HepG2 (cell line): ENCODE measurements around the gene ARHGDIG. TPM values are rescaled to one million over a fixed set of nuclear protein-coding genes. Genes with fewer than 3 reads are reported as not detected.

ENCODE experiments used
- ATAC-seq: fragments of 200-7000 bp; cut with Tn5 transposase; 3 replicates; pipeline ENCODE4 v1.9.1; 2020; ENCODE audit warnings: mild to moderate bottlenecking, moderate library complexity
- Bru-seq: library from RNA; stranded (reverse); fragments of 400-500 nt; gene quantifications from one replicate; lab custom pipeline; 2021; lab: Mats Ljungman, UMichigan
- BruChase-seq, 2 experiments: library from RNA; stranded (reverse); fragments of 400-500 nt; gene quantifications; one replicate each; lab custom pipeline; 2021; lab: Mats Ljungman, UMichigan
- BruUV-seq: library from RNA; stranded (reverse); fragments of 400-500 nt; replicated peaks from 2 replicates; lab custom pipeline; 2021; lab: Mats Ljungman, UMichigan
- CTCF ChIA-PET: fragments of 300-600 bp; formaldehyde crosslinking; extraction: SDS; loops from one replicate; lab custom pipeline; 2021; ENCODE audit warnings: low total read pairs, inconsistent platforms, low intra/inter-chr PET ratio; lab: Yijun Ruan, JAX
- POLR2A ChIA-PET: fragments of 350-600 bp; sonication (Branson Sonifier 250); formaldehyde crosslinking; loops from one replicate; lab custom pipeline; 2020; ENCODE audit warnings: antibody characterized with exemption, inconsistent platforms; lab: Yijun Ruan, JAX
- DNase-seq: peaks from one replicate; pipeline ENCODE4 v3.0.0-alpha.2; 2015; ENCODE audit warnings: low spot score
- FAIRE-seq: peaks from 3 replicates; lab custom pipeline; 2011; peaks lifted over from hg19 to GRCh38; lab: Jason Lieb, UNC
- H2AFZ ChIP-seq: one replicate; pipeline ENCODE4 v1.6.1; 2011; ENCODE audit warnings: low read length, inconsistent platforms
- H3K27ac ChIP-seq: fragments of 300-600 bp; 3 replicates; pipeline ENCODE4 v1.8.0; 2011; ENCODE audit warnings: mixed run types, mild to moderate bottlenecking, mixed read lengths, low read length, inconsistent platforms; ENCODE audit not compliant: insufficient read depth; ENCODE audit errors: extremely low read length
- H3K27me3 ChIP-seq, 2 experiments: fragments of 200-600 bp in 1 of 2; 2 replicates in 1 of 2; 3 replicates in 1 of 2; pipeline versions ENCODE4 v1.6.0 to v1.8.0; 2011; ENCODE audit warnings: low read length in 2 of 2, mild to moderate bottlenecking in 2 of 2, moderate library complexity in 2 of 2, inconsistent platforms in 1 of 2; ENCODE audit not compliant: insufficient read depth in 2 of 2, control insufficient read depth in 1 of 2
- H3K36me3 ChIP-seq, 2 experiments: fragments of 200-600 bp in 1 of 2; replicated peaks in 1 of 2; 2 replicates in 1 of 2; 3 replicates in 1 of 2; pipeline versions ENCODE4 v1.5.1 to v1.8.0; 2011; ENCODE audit warnings: low read length in 2 of 2, inconsistent platforms in 1 of 2; ENCODE audit not compliant: insufficient read depth in 2 of 2, control insufficient read depth in 1 of 2
- H3K4me1 ChIP-seq: 2 replicates; pipeline ENCODE4 v1.5.1; 2012; ENCODE audit warnings: low read length, inconsistent platforms; ENCODE audit not compliant: insufficient read depth
- H3K4me2 ChIP-seq: 2 replicates; pipeline ENCODE4 v1.6.0; 2011; ENCODE audit warnings: low read depth, low read length, inconsistent platforms
- H3K4me3 ChIP-seq, 3 experiments: fragments of 200-600 bp in 1 of 3; sonication (generic), shearing (Covaris generic) in 1 of 3; replicated peaks in 1 of 3; 2 replicates each; pipeline ENCODE4 v1.5.1; 2011 to 2016; ENCODE audit warnings: low read length in 3 of 3, inconsistent platforms in 2 of 3, low read depth in 2 of 3, mild to moderate bottlenecking in 2 of 3, control low read depth in 1 of 3, mixed read lengths in 1 of 3; ENCODE audit not compliant: insufficient read depth in 1 of 3
- H3K79me2 ChIP-seq: one replicate; pipeline ENCODE4 v1.6.1; 2011; ENCODE audit warnings: low read length, inconsistent platforms; ENCODE audit not compliant: insufficient read depth
- H3K9ac ChIP-seq: 2 replicates; pipeline ENCODE4 v1.6.0; 2011; ENCODE audit warnings: mild to moderate bottlenecking, low read depth, low read length, inconsistent platforms; ENCODE audit not compliant: insufficient read depth
- H3K9me3 ChIP-seq: 2 replicates; pipeline ENCODE4 v1.5.1; 2012; ENCODE audit warnings: mild to moderate bottlenecking, low read length
- H4K20me1 ChIP-seq: 2 replicates; pipeline ENCODE4 v1.6.0; 2011; ENCODE audit warnings: inconsistent platforms, mild to moderate bottlenecking, low read length, moderate library complexity; ENCODE audit not compliant: insufficient read depth
- BRD4 ChIP-seq: sonication (generic); formaldehyde crosslinking; IDR thresholded peaks from 2 replicates; pipeline ENCODE4 v1.4.0; 2020; ENCODE audit warnings: missing genetic modification reagents
- HOXA3 ChIP-seq: sonication (generic); formaldehyde crosslinking; IDR thresholded peaks from 2 replicates; pipeline ENCODE4 v1.5.0; 2020; ENCODE audit warnings: missing genetic modification reagents
- ZNF101 ChIP-seq: sonication (generic); formaldehyde crosslinking; IDR thresholded peaks from 2 replicates; pipeline ENCODE4 v1.4.0; 2020; ENCODE audit warnings: mild to moderate bottlenecking, low read depth, missing genetic modification reagents, borderline replicate concordance
- ZNF124 ChIP-seq: sonication (generic); formaldehyde crosslinking; IDR thresholded peaks from 2 replicates; pipeline ENCODE4 v1.4.0; 2020; ENCODE audit warnings: missing genetic modification reagents
- ZNF564 ChIP-seq: sonication (generic); formaldehyde crosslinking; IDR thresholded peaks from 2 replicates; pipeline ENCODE4 v1.8.1; 2023; ENCODE audit warnings: mild to moderate bottlenecking, missing genetic modification reagents
- WGBS: methylation state at CpG from one replicate; pipeline ENCODE4 v1.1.6; 2017; ENCODE audit warnings: low lambda C conversion rate; 5-methylcytosine and 5-hydroxymethylcytosine counted together
- in situ Hi-C: cut with HindIII; loops from 2 replicates; pipeline ENCODE4 v1.10.0; 2017; ENCODE audit warnings: low pct_unique_long_range_greater_than_20kb; ENCODE audit not compliant: extremely low pct_ligation_motif_present
- intact Hi-C: fragments of 100-400 bp; cut with micrococcal nuclease; formaldehyde crosslinking; loops from one replicate; pipeline ENCODE4 v1.10.0; 2022; ENCODE audit not compliant: unreplicated experiment
- long read RNA-seq, 2 experiments: library from RNA in 1 of 2; library from polyadenylated mRNA in 1 of 2; stranded (forward) in 1 of 2; unstranded in 1 of 2; transcript quantifications; one replicate each; pipeline ENCODE4 v2.0.0, GENCODE V29; 2019 to 2022
- polyA minus RNA-seq, 3 experiments: library from RNA; depleted of rRNA, polyadenylated mRNA; stranded (reverse); fragments of >200 nt; gene quantifications; 2 replicates each; pipeline ENCODE4 v1.2.3, GENCODE V29; 2011; ENCODE audit warnings: low replicate concordance in 1 of 3
- polyA plus RNA-seq, 8 experiments: library from polyadenylated mRNA; depleted of rRNA in 3 of 8; stranded (reverse) in 7 of 8; unstranded in 1 of 8; fragments of >200 nt; fragmentation: Illumina TruSeq in 4 of 8; extraction: Trizol in 4 of 8; gene quantifications; 2 replicates each; pipeline versions ENCODE4 v1.2.1 to v1.2.3, GENCODE V29; 2011 to 2016; ENCODE audit warnings: low read depth in 4 of 8, missing spikeins in 1 of 8, mixed read lengths in 1 of 8; ENCODE audit not compliant: insufficient read depth in 1 of 8
- total RNA-seq, 5 experiments: library from RNA; depleted of rRNA; stranded (reverse); fragments of >200 nt; fragmentation: Illumina TruSeq; extraction: Trizol; gene quantifications; 2 replicates each; pipeline ENCODE4 v1.2.3, GENCODE V29; 2016; ENCODE audit warnings: low read depth in 1 of 5
- TF ChIP-seq, protein P1 (sequence below): sonication (generic); formaldehyde crosslinking; IDR thresholded peaks from 2 replicates; pipeline ENCODE4 v1.5.1; 2020; ENCODE audit warnings: missing genetic modification reagents, mild to moderate bottlenecking, borderline replicate concordance
- TF ChIP-seq, protein P2 (sequence below), 2 experiments: sonication (generic) in 1 of 2; formaldehyde crosslinking in 1 of 2; IDR thresholded peaks; 2 replicates each; pipeline versions ENCODE4 v1.6.1 to v1.9.0; 2014 to 2022; ENCODE audit warnings: antibody characterized with exemption in 1 of 2, borderline replicate concordance in 1 of 2, inconsistent platforms in 1 of 2, low read depth in 1 of 2, missing genetic modification reagents in 1 of 2

The ARHGDIG gene
- 0.24 TPM in 1 of 2 replicates, not detected in the other for total RNA-seq (2016; rRNA removed; fragmentation: Illumina TruSeq; extraction: Trizol)
- 0.26 and 0.61 TPM in 2 replicates for total RNA-seq (2016; cell fraction: cytosol; rRNA removed; fragmentation: Illumina TruSeq; extraction: Trizol; ENCODE audit: low read depth)
- total RNA-seq (2016; cell fraction: insoluble cytoplasmic fraction; rRNA removed; fragmentation: Illumina TruSeq; extraction: Trizol), result 0.11 TPM in 1 of 2 replicates, not detected in the other
- 0.21 and 0.31 TPM in 2 replicates for total RNA-seq (2016; cell fraction: membrane; rRNA removed; fragmentation: Illumina TruSeq; extraction: Trizol)
- not detected in 2 replicates for total RNA-seq (2016; cell fraction: nucleus; rRNA removed; fragmentation: Illumina TruSeq; extraction: Trizol)
- 0.48 and 0.63 TPM in 2 replicates for polyA plus RNA-seq (2011; rRNA removed)
- 0.33 and 0.58 TPM in 2 replicates for polyA plus RNA-seq (2011; cell fraction: cytosol; rRNA removed)
- polyA plus RNA-seq (2011; cell fraction: nucleus; rRNA removed), result 3.2 and 3.7 TPM in 2 replicates
- 0.17 and 0.36 TPM in 2 replicates for polyA plus RNA-seq (2012)
- 0.16 TPM in 1 of 2 replicates, not detected in the other for polyA plus RNA-seq (2016; cell fraction: cytosol; fragmentation: Illumina TruSeq; extraction: Trizol; ENCODE audit: low read depth)
- not detected in 2 replicates for polyA plus RNA-seq (2016; cell fraction: insoluble cytoplasmic fraction; fragmentation: Illumina TruSeq; extraction: Trizol; ENCODE audit: low read depth)
- polyA plus RNA-seq (2016; cell fraction: membrane; fragmentation: Illumina TruSeq; extraction: Trizol; ENCODE audit: low read depth), result not detected in 2 replicates
- polyA plus RNA-seq (2016; cell fraction: nucleus; fragmentation: Illumina TruSeq; extraction: Trizol; ENCODE audit: insufficient read depth, low read depth), result not detected in 2 replicates
- not detected in 2 replicates for polyA minus RNA-seq (2011; rRNA and poly(A)+ RNA removed; ENCODE audit: low replicate concordance)
- not detected in 2 replicates for polyA minus RNA-seq (2011; cell fraction: cytosol; rRNA and poly(A)+ RNA removed)
- polyA minus RNA-seq (2011; cell fraction: nucleus; rRNA and poly(A)+ RNA removed), result 0.50 TPM in 1 of 2 replicates, not detected in the other
- not detected for Bru-seq, nascent RNA
- BruChase-seq, experiment 1, labeled RNA remaining after a 6-hour chase, result not detected
- percentile 17 among the genes with signal in this experiment for BruChase-seq, experiment 2, labeled RNA remaining after a 2-hour chase
- long read RNA-seq, experiment 1, result 0 reads
- long read RNA-seq, experiment 2, partial matches to known transcripts, result 0 of 1 reads
- long read RNA-seq, experiment 2, other reads (novel, unspliced or antisense), result 1 of 1 reads

GRCh38 chr16:280552-280951 lies at the start of gene ARHGDIG:
Gene ARHGDIG, plus strand, starts transcription at chr16:280591. Its CDS starts 90 bp downstream, at chr16:280681.
- Histone ChIP-seq H3K27ac (no peak within 1 kb of the TSS), H2AFZ (no peak within 1 kb of the TSS), H3K27me3 (peaks cover 9 to 50% of the 10 kb centered on the region in 2 experiments; a peak in 4 of 5 replicates), H3K4me2 (peak within 1 kb of the TSS; percentile 45), H3K79me2 (no peaks in the 10 kb centered on the region), H3K4me1 (peaks cover 15% of the 10 kb centered on the region), H4K20me1 (no peaks in the 10 kb centered on the region), H3K36me3 (no peaks in the 10 kb centered on the region), H3K4me3 (peak within 1 kb of the TSS; percentile 30 to 65 (median 33); a peak in 4 of 6 replicates), H3K9ac (no peak within 1 kb of the TSS), H3K9me3 (no peaks in the 10 kb centered on the region)
- no peak for TF ChIP-seq ZNF101 (CRISPR knock-in tag)
- no peak for TF ChIP-seq ZNF124 (CRISPR knock-in tag)
- no peak for TF ChIP-seq BRD4 (CRISPR knock-in tag)
- no peak for TF ChIP-seq HOXA3 (CRISPR knock-in tag)
- TF ChIP-seq, protein P1, sequence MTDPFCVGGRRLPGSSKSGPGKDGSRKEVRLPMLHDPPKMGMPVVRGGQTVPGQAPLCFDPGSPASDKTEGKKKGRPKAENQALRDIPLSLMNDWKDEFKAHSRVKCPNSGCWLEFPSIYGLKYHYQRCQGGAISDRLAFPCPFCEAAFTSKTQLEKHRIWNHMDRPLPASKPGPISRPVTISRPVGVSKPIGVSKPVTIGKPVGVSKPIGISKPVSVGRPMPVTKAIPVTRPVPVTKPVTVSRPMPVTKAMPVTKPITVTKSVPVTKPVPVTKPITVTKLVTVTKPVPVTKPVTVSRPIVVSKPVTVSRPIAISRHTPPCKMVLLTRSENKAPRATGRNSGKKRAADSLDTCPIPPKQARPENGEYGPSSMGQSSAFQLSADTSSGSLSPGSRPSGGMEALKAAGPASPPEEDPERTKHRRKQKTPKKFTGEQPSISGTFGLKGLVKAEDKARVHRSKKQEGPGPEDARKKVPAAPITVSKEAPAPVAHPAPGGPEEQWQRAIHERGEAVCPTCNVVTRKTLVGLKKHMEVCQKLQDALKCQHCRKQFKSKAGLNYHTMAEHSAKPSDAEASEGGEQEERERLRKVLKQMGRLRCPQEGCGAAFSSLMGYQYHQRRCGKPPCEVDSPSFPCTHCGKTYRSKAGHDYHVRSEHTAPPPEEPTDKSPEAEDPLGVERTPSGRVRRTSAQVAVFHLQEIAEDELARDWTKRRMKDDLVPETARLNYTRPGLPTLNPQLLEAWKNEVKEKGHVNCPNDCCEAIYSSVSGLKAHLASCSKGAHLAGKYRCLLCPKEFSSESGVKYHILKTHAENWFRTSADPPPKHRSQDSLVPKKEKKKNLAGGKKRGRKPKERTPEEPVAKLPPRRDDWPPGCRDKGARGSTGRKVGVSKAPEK (CRISPR knock-in tag), result no peak
- TF ChIP-seq, protein P2, sequence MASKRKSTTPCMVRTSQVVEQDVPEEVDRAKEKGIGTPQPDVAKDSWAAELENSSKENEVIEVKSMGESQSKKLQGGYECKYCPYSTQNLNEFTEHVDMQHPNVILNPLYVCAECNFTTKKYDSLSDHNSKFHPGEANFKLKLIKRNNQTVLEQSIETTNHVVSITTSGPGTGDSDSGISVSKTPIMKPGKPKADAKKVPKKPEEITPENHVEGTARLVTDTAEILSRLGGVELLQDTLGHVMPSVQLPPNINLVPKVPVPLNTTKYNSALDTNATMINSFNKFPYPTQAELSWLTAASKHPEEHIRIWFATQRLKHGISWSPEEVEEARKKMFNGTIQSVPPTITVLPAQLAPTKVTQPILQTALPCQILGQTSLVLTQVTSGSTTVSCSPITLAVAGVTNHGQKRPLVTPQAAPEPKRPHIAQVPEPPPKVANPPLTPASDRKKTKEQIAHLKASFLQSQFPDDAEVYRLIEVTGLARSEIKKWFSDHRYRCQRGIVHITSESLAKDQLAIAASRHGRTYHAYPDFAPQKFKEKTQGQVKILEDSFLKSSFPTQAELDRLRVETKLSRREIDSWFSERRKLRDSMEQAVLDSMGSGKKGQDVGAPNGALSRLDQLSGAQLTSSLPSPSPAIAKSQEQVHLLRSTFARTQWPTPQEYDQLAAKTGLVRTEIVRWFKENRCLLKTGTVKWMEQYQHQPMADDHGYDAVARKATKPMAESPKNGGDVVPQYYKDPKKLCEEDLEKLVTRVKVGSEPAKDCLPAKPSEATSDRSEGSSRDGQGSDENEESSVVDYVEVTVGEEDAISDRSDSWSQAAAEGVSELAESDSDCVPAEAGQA (IDR thresholded peaks at IDR 0.05; ENCODE audit: low read depth), result no peak
- TF ChIP-seq, protein P2 (CRISPR knock-in tag; IDR thresholded peaks at IDR 0.05; ENCODE audit: borderline replicate concordance), result no peak
- no peak for TF ChIP-seq ZNF564
- DNase-seq (no peak), ATAC-seq (no peak), FAIRE-seq (no peak)
- POLR2A ChIA-PET, result interaction anchor here (2.3 kb wide), 1 partner anchor 45 kb away, joined by 7 read pairs; the partner anchor contains the start of gene FAM234A
- WGBS, result 40% methylated on average over 1 of the region's 54 CpGs
- BruUV-seq, result no TSS peak
- in situ Hi-C loops (no loop called here), intact Hi-C loops (no loop called here)
- CTCF ChIA-PET, result no interaction called here
